ENCODE results near the gene TPD52L2.

The TPD52L2 gene

GRCh38 chr20:63860325-63861051, 4.6 kb upstream of the TPD52L2 start:
- Histone ChIP-seq H2BK5ac (ENCODE audit: low read length) (no peak overlapping the region), H3K9ac (ENCODE audit: low read length) (no peak overlapping the region), H3K23ac (ENCODE audit: low read length) (no peak overlapping the region), H3K36me3 (ENCODE audit: control insufficient read depth, insufficient read depth, low read length) (no peaks in the 10 kb centered on the region), H3K27ac (ENCODE audit: low read depth, low read length) (no peak overlapping the region), H3K18ac (ENCODE audit: low read length) (no peak overlapping the region), H3K4me2 (ENCODE audit: low read length) (no peak overlapping the region), H3K79me2 (ENCODE audit: control insufficient read depth, insufficient read depth, low read length) (peaks cover 3% of the 10 kb centered on the region), H3K4me3 (ENCODE audit: low read length) (no peak overlapping the region), H3K4me1 (ENCODE audit: control insufficient read depth, low read depth, low read length) (no peaks in the 10 kb centered on the region), H2BK120ac (ENCODE audit: low read depth, low read length) (no peak overlapping the region), H4K5ac (ENCODE audit: low read length) (no peak overlapping the region), H2AK5ac (ENCODE audit: low read length) (no peak overlapping the region), H3K27me3 (ENCODE audit: insufficient read depth, low read length, poor library complexity) (no peaks in the 10 kb centered on the region), H3K4ac (ENCODE audit: low read depth, low read length) (no peak overlapping the region), H2BK15ac (replicated peaks; ENCODE audit: low read depth) (no peak overlapping the region), H4K8ac (ENCODE audit: low read depth, low read length) (no peak overlapping the region), H3K56ac (ENCODE audit: low read length) (peak overlapping the region; percentile 34), H3K79me1 (ENCODE audit: low read length) (peaks cover 6% of the 10 kb centered on the region)
- no CpG with 5 or more reads among the region's 17 CpGs for WGBS (ENCODE audit: extremely low coverage, insufficient coverage, low lambda C conversion rate)
- DNase-seq, result no peak

DNA sequence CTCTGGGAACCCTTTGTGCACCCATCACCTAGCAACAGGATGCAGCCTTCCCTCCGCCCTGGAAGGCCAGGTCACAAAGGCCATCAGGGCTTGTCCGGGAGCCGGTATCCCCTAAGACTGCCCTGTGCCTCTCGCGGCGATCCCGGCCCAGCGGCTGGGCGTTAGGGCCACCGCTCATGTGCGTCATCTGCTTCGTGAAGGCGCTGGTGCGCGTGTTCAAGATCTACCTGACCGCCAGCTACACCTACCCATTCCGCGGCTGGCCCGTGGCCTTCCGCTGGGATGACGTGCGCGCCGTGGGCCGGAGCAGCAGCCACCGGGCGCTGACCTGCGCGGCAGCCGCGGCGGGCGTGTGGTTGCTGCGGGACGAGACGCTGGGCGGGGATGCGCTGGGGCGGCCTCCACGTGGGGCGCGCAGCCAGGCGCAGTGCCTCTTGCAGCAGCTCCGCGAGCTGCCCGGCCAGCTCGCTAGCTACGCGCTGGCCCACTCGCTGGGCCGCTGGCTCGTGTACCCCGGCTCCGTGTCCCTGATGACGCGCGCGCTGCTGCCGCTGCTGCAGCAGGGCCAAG, 3.6 kb upstream of the TPD52L2 start, which contains the start of gene ABHD16B:
Gene ABHD16B, plus strand, starts transcription at position 134 of the 570 bp plus-strand sequence. Its CDS starts 43 bp downstream, at position 177.
- no peak for DNase-seq
- H3K79me1 ChIP-seq (ENCODE audit: low read length), result peaks cover 9% of the 10 kb centered on the region
- no peaks in the 10 kb centered on the region for H3K36me3 ChIP-seq (ENCODE audit: control insufficient read depth, insufficient read depth, low read length)
- H2BK15ac ChIP-seq (replicated peaks; ENCODE audit: low read depth), result no peak within 1 kb of the TSS
- no peak within 1 kb of the TSS for H2BK120ac ChIP-seq (ENCODE audit: low read depth, low read length)
- no peak within 1 kb of the TSS for H3K9ac ChIP-seq (ENCODE audit: low read length)
- no peak within 1 kb of the TSS for H3K4ac ChIP-seq (ENCODE audit: low read depth, low read length)
- H4K5ac ChIP-seq (ENCODE audit: low read length), result no peak within 1 kb of the TSS
- no peak within 1 kb of the TSS for H3K4me2 ChIP-seq (ENCODE audit: low read length)
- H4K8ac ChIP-seq (ENCODE audit: low read depth, low read length), result no peak within 1 kb of the TSS
- H2AK5ac ChIP-seq (ENCODE audit: low read length), result no peak within 1 kb of the TSS
- H3K27me3 ChIP-seq (ENCODE audit: insufficient read depth, low read length, poor library complexity), result no peaks in the 10 kb centered on the region
- H3K27ac ChIP-seq (ENCODE audit: low read depth, low read length), result no peak within 1 kb of the TSS
- no peak within 1 kb of the TSS for H3K18ac ChIP-seq (ENCODE audit: low read length)
- peaks cover 11% of the 10 kb centered on the region for H3K79me2 ChIP-seq (ENCODE audit: control insufficient read depth, insufficient read depth, low read length)
- no peak within 1 kb of the TSS for H3K4me3 ChIP-seq (ENCODE audit: low read length)
- peak within 1 kb of the TSS; percentile 34 for H3K56ac ChIP-seq (ENCODE audit: low read length)
- no peak within 1 kb of the TSS for H3K23ac ChIP-seq (ENCODE audit: low read length)
- H3K4me1 ChIP-seq (ENCODE audit: control insufficient read depth, low read depth, low read length), result no peaks in the 10 kb centered on the region
- H2BK5ac ChIP-seq (ENCODE audit: low read length), result no peak within 1 kb of the TSS
- WGBS (ENCODE audit: extremely low coverage, insufficient coverage, low lambda C conversion rate), result no CpG with 5 or more reads among the region's 59 CpGs

- H3K4me3 ChIP-seq (ENCODE audit: low read length), result no peak overlapping the region
- H3K4ac ChIP-seq (ENCODE audit: low read depth, low read length), result no peak overlapping the region
- H3K79me2 ChIP-seq (ENCODE audit: control insufficient read depth, insufficient read depth, low read length), result peaks cover 17% of the 10 kb centered on the region
- no CpG with 5 or more reads among the region's 95 CpGs for WGBS (ENCODE audit: extremely low coverage, insufficient coverage, low lambda C conversion rate)
- H4K5ac ChIP-seq (ENCODE audit: low read length), result no peak overlapping the region
- no peaks in the 10 kb centered on the region for H3K4me1 ChIP-seq (ENCODE audit: control insufficient read depth, low read depth, low read length)
- H3K4me2 ChIP-seq (ENCODE audit: low read length), result no peak overlapping the region
- H3K18ac ChIP-seq (ENCODE audit: low read length), result no peak overlapping the region
- no peak overlapping the region for H3K23ac ChIP-seq (ENCODE audit: low read length)
- no peak overlapping the region for H3K9ac ChIP-seq (ENCODE audit: low read length)
- no peak overlapping the region for H4K8ac ChIP-seq (ENCODE audit: low read depth, low read length)
- H2AK5ac ChIP-seq (ENCODE audit: low read length), result no peak overlapping the region
- no peaks in the 10 kb centered on the region for H3K27me3 ChIP-seq (ENCODE audit: insufficient read depth, low read length, poor library complexity)
- no peak overlapping the region for H2BK5ac ChIP-seq (ENCODE audit: low read length)
- H3K56ac ChIP-seq (ENCODE audit: low read length), result no peak overlapping the region
- no peak for DNase-seq
- H3K36me3 ChIP-seq (ENCODE audit: control insufficient read depth, insufficient read depth, low read length), result no peaks in the 10 kb centered on the region
- no peak overlapping the region for H2BK120ac ChIP-seq (ENCODE audit: low read depth, low read length)
- peaks cover 9% of the 10 kb centered on the region for H3K79me1 ChIP-seq (ENCODE audit: low read length)
- H3K27ac ChIP-seq (ENCODE audit: low read depth, low read length), result no peak overlapping the region
- no peak overlapping the region for H2BK15ac ChIP-seq (replicated peaks; ENCODE audit: low read depth)
These were observed 2.8 kb upstream of the TPD52L2 start for GRCh38 chr20:63861981-63862901.

- H3K23ac ChIP-seq (ENCODE audit: low read length), result no peak overlapping the region
- H3K27ac ChIP-seq (ENCODE audit: low read depth, low read length), result no peak overlapping the region
- H3K4me1 ChIP-seq (ENCODE audit: control insufficient read depth, low read depth, low read length), result no peaks in the 10 kb centered on the region
- no peak overlapping the region for H2BK15ac ChIP-seq (replicated peaks; ENCODE audit: low read depth)
- H3K79me2 ChIP-seq (ENCODE audit: control insufficient read depth, insufficient read depth, low read length), result peaks cover 22% of the 10 kb centered on the region
- no peak overlapping the region for H4K8ac ChIP-seq (ENCODE audit: low read depth, low read length)
- H2BK5ac ChIP-seq (ENCODE audit: low read length), result no peak overlapping the region
- no peak overlapping the region for H4K5ac ChIP-seq (ENCODE audit: low read length)
- H3K9ac ChIP-seq (ENCODE audit: low read length), result peak overlapping the region; percentile 94
- H3K36me3 ChIP-seq (ENCODE audit: control insufficient read depth, insufficient read depth, low read length), result no peaks in the 10 kb centered on the region
- no CpG with 5 or more reads among the region's 18 CpGs for WGBS (ENCODE audit: extremely low coverage, insufficient coverage, low lambda C conversion rate)
- no peak overlapping the region for H3K4me3 ChIP-seq (ENCODE audit: low read length)
- no peak for DNase-seq
- H3K56ac ChIP-seq (ENCODE audit: low read length), result peak overlapping the region; percentile 89
- H3K27me3 ChIP-seq (ENCODE audit: insufficient read depth, low read length, poor library complexity), result no peaks in the 10 kb centered on the region
- H2BK120ac ChIP-seq (ENCODE audit: low read depth, low read length), result no peak overlapping the region
- peaks cover 9% of the 10 kb centered on the region for H3K79me1 ChIP-seq (ENCODE audit: low read length)
- no peak overlapping the region for H3K18ac ChIP-seq (ENCODE audit: low read length)
- H2AK5ac ChIP-seq (ENCODE audit: low read length), result no peak overlapping the region
- no peak overlapping the region for H3K4me2 ChIP-seq (ENCODE audit: low read length)
- no peak overlapping the region for H3K4ac ChIP-seq (ENCODE audit: low read depth, low read length)
These were observed 1.9 kb upstream of the TPD52L2 start for GRCh38 chr20:63863021-63863797.

DNA sequence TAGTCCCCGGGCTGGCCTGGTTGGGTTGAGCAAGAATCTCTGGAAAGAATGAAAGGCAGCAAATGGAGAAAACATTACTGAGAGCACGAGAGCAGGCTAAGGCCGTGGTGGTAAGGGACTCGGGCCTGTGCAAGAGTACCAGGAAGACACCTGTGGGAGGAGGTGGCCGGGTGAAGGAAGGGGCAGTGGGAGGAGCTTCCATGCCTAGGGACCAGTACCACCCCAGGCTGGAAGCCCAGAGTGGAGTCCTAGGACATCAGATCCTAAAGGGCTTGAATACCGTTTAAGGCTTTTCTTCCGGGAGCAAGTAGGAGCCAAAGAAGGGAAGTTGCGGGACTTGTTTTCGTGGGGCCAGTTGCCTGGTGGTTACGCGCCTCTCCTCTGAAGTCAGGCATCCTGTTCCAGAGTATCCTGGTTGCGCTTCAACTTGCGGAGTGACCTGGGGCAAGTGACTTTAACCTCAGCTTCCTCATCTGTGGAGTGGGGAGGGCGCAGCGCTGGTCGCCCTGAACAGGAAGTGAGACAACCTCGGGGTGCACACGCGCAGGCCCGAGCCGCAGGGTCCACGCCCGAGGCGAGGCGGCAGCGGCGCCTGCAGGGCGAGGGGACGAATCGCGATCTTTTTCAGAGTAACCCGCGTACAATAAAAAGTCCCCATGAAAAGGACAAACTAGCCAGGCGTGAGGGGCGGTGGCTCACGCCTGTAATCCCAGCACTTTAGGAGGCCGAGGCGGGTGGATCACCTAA, 1.1 kb upstream of the TPD52L2 start:
- Histone ChIP-seq H3K23ac (ENCODE audit: low read length) (no peak overlapping the region), H3K18ac (ENCODE audit: low read length) (peak overlapping the region; percentile 54), H2BK120ac (ENCODE audit: low read depth, low read length) (no peak overlapping the region), H4K8ac (ENCODE audit: low read depth, low read length) (no peak overlapping the region), H4K5ac (ENCODE audit: low read length) (no peak overlapping the region), H3K4me3 (ENCODE audit: low read length) (peak overlapping the region; percentile 82), H2BK5ac (ENCODE audit: low read length) (no peak overlapping the region), H3K4me1 (ENCODE audit: control insufficient read depth, low read depth, low read length) (no peaks in the 10 kb centered on the region), H3K79me2 (ENCODE audit: control insufficient read depth, insufficient read depth, low read length) (peaks cover 22% of the 10 kb centered on the region), H3K36me3 (ENCODE audit: control insufficient read depth, insufficient read depth, low read length) (no peaks in the 10 kb centered on the region), H2BK15ac (replicated peaks; ENCODE audit: low read depth) (no peak overlapping the region), H3K9ac (ENCODE audit: low read length) (peak overlapping the region; percentile 94), H3K4ac (ENCODE audit: low read depth, low read length) (no peak overlapping the region), H3K27ac (ENCODE audit: low read depth, low read length) (peak overlapping the region; percentile 79), H3K56ac (ENCODE audit: low read length) (peak overlapping the region; percentile 89), H3K4me2 (ENCODE audit: low read length) (peak overlapping the region; percentile 19), H3K79me1 (ENCODE audit: low read length) (peaks cover 9% of the 10 kb centered on the region), H3K27me3 (ENCODE audit: insufficient read depth, low read length, poor library complexity) (no peaks in the 10 kb centered on the region), H2AK5ac (ENCODE audit: low read length) (no peak overlapping the region)
- no CpG with 5 or more reads among the region's 38 CpGs for WGBS (ENCODE audit: extremely low coverage, insufficient coverage, low lambda C conversion rate)
- DNase-seq, result peak; percentile 83

Measured in mesendoderm (in vitro differentiated cells).